Mesendoderm (in vitro differentiated cells): ENCODE results near the gene CLDN2. TPM values are rescaled to one million over a fixed set of nuclear protein-coding genes. Genes with fewer than 3 reads are reported as not detected.
"Not testable (repeated sequence)": the region's sequence is repeated elsewhere in the genome, so short reads cannot be mapped to it uniquely, and the experiment has no call there.

ENCODE experiments used
- DNase-seq: peaks from one replicate; pipeline ENCODE4 v3.0.0; 2013
- H2AK5ac ChIP-seq: 2 replicates; pipeline ENCODE4 v1.6.1; 2013; ENCODE audit warnings: low read length, inconsistent platforms
- H2BK120ac ChIP-seq: 2 replicates; pipeline ENCODE4 v1.6.1; 2013; ENCODE audit warnings: low read depth, mild to moderate bottlenecking, low read length, moderate library complexity, mixed read lengths
- H2BK15ac ChIP-seq: replicated peaks from 2 replicates; pipeline ENCODE4 v1.6.1; 2013; ENCODE audit warnings: low read depth, mild to moderate bottlenecking, moderate library complexity
- H2BK5ac ChIP-seq: 2 replicates; pipeline ENCODE4 v1.6.1; 2013; ENCODE audit warnings: low read length, inconsistent platforms
- H3K18ac ChIP-seq: 2 replicates; pipeline ENCODE4 v1.6.1; 2013; ENCODE audit warnings: mild to moderate bottlenecking, low read length, mixed read lengths
- H3K23ac ChIP-seq: one replicate; pipeline ENCODE4 v1.6.1; 2013; ENCODE audit warnings: low read length
- H3K27ac ChIP-seq: 2 replicates; pipeline ENCODE4 v1.5.1; 2013; ENCODE audit warnings: low read depth, mild to moderate bottlenecking, inconsistent platforms, low read length, moderate library complexity
- H3K27me3 ChIP-seq: 2 replicates; pipeline ENCODE4 v1.6.1; 2013; ENCODE audit warnings: low read length, control low read depth, mild to moderate bottlenecking, inconsistent platforms; ENCODE audit not compliant: insufficient read depth, poor library complexity
- H3K36me3 ChIP-seq: 2 replicates; pipeline ENCODE4 v1.6.1; 2013; ENCODE audit warnings: low read length, inconsistent platforms; ENCODE audit not compliant: control insufficient read depth, insufficient read depth
- H3K4ac ChIP-seq: one replicate; pipeline ENCODE4 v1.6.1; 2013; ENCODE audit warnings: low read depth, mild to moderate bottlenecking, low read length, moderate library complexity
- H3K4me1 ChIP-seq: 2 replicates; pipeline ENCODE4 v1.6.1; 2013; ENCODE audit warnings: low read depth, low read length, inconsistent platforms; ENCODE audit not compliant: control insufficient read depth
- H3K4me2 ChIP-seq: 2 replicates; pipeline ENCODE4 v1.6.1; 2013; ENCODE audit warnings: low read length
- H3K4me3 ChIP-seq: 2 replicates; pipeline ENCODE4 v1.5.1; 2013; ENCODE audit warnings: mild to moderate bottlenecking, low read length
- H3K56ac ChIP-seq: one replicate; pipeline ENCODE4 v1.6.1; 2013; ENCODE audit warnings: low read length
- H3K79me1 ChIP-seq: 2 replicates; pipeline ENCODE4 v1.6.1; 2013; ENCODE audit warnings: low read length, inconsistent platforms
- H3K79me2 ChIP-seq: 2 replicates; pipeline ENCODE4 v1.6.1; 2013; ENCODE audit warnings: mild to moderate bottlenecking, low read length; ENCODE audit not compliant: control insufficient read depth, insufficient read depth
- H3K9ac ChIP-seq: 2 replicates; pipeline ENCODE4 v1.6.1; 2013; ENCODE audit warnings: low read length, inconsistent platforms
- H4K5ac ChIP-seq: one replicate; pipeline ENCODE4 v1.6.1; 2013; ENCODE audit warnings: low read length
- H4K8ac ChIP-seq: one replicate; pipeline ENCODE4 v1.6.1; 2013; ENCODE audit warnings: low read depth, mild to moderate bottlenecking, control low read depth, low read length, moderate library complexity
- WGBS: extraction: QIAGEN DNeasy Blood & Tissue Kit; methylation state at CpG from one replicate; pipeline ENCODE4 v1.1.7; 2013; ENCODE audit warnings: low lambda C conversion rate, missing lambda C conversion rate; ENCODE audit not compliant: insufficient coverage; ENCODE audit errors: extremely low coverage; 5-methylcytosine and 5-hydroxymethylcytosine counted together
- polyA plus RNA-seq, 2 experiments: library from polyadenylated mRNA; stranded (reverse); fragments of 200-250 nt; gene quantifications; one replicate each; pipeline ENCODE4 v1.2.3, GENCODE V29; 2013

The CLDN2 gene, protein sequence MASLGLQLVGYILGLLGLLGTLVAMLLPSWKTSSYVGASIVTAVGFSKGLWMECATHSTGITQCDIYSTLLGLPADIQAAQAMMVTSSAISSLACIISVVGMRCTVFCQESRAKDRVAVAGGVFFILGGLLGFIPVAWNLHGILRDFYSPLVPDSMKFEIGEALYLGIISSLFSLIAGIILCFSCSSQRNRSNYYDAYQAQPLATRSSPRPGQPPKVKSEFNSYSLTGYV
- polyA plus RNA-seq (2013, experiment 1 of 2): 0.01 TPM
- not detected for polyA plus RNA-seq (2013, experiment 2 of 2)

DNA sequence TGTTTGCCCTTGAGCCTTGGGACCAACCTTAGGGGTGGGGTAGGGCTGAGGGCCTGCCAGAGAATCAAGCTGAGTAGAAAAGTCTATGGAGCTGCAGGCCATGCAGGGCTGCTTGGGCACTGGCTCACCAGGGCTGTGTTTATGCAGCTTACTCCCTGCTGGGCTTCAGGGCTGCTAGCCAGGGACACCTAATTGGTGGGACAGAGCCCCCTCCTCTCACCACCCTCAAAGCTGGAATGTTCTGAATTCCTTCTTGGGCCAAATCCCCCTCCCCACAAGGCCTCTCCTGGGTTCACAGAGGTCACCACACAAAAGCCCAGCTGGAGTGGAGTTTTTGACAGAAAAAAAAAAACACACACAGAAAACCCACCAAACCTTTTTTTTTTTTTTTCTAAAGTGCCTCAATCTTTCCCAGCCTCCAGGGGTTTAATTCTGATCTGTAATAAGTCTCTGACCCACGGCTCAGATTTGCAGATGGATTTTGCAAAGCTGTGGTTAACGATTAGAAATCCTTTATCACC lies at the start of gene CLDN2:
CLDN2 (plus strand) TSS at position 471 of the 521 bp plus-strand sequence. CDS start 7,827 bp downstream, outside the sequence.
- Histone ChIP-seq H3K4me3 (no peak within 1 kb of the TSS), H3K4me2 (no peak within 1 kb of the TSS), H4K5ac (no peak within 1 kb of the TSS), H3K27me3 (no peaks in the 10 kb centered on the region), H3K18ac (no peak within 1 kb of the TSS), H4K8ac (no peak within 1 kb of the TSS), H2BK15ac (no peak within 1 kb of the TSS), H3K27ac (no peak within 1 kb of the TSS), H2BK5ac (no peak within 1 kb of the TSS), H3K9ac (no peak within 1 kb of the TSS), H3K4me1 (no peaks in the 10 kb centered on the region), H2BK120ac (no peak within 1 kb of the TSS), H3K4ac (no peak within 1 kb of the TSS), H2AK5ac (no peak within 1 kb of the TSS), H3K79me1 (no peaks in the 10 kb centered on the region), H3K56ac (no peak within 1 kb of the TSS), H3K36me3 (no peaks in the 10 kb centered on the region), H3K23ac (no peak within 1 kb of the TSS), H3K79me2 (no peaks in the 10 kb centered on the region)
- DNase-seq: peak; percentile 72
- WGBS: no CpG with 5 or more reads among the region's 2 CpGs

DNA sequence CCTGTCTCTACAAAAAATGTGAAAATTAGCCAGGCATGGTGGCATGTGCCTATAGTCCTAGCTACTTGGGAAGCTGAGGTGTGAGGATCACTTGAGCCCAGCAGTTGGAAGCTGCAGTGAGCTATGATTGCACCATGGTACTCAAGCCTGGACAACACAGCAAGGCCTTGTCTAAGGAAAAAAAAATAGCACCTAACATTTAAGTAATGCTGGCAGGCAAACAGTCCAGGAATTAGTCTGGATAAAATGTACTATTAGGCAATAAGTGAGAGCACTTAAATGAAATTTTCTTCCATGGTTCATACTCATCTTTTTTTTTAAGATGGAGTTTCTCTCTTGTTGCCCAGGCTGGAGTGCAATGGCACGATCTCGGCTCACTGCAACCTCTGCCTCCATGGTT lies 47.4 kb upstream of the CLDN2 start:
- not testable (repeated sequence) for H4K8ac ChIP-seq, H3K27me3 ChIP-seq, H3K27ac ChIP-seq, H2AK5ac ChIP-seq, DNase-seq, H4K5ac ChIP-seq, H2BK5ac ChIP-seq, H3K4me2 ChIP-seq, H3K56ac ChIP-seq, H3K4me3 ChIP-seq, H2BK120ac ChIP-seq, H3K18ac ChIP-seq, H3K4ac ChIP-seq, H2BK15ac ChIP-seq, H3K79me1 ChIP-seq, H3K4me1 ChIP-seq, H3K23ac ChIP-seq, H3K79me2 ChIP-seq, H3K9ac ChIP-seq, H3K36me3 ChIP-seq
- WGBS: no CpG with 5 or more reads among the region's 2 CpGs

DNA sequence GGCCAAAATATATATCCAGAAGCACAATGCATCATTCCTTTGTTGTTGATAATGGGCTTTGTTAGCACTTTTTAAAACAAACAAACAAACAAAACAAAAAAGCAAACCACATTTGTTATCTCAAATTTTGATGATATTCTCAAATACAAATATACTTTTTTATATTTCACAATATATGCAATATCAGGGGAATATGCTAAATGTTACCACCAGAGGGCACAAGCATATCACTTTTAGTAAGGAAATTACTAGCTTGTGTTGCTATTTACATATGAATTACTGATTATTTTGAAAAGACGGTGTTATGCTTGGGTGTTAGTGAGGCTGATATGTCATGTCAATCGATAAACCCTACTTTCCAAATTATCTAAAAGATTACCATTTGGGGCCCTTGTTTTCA lies 46.1 kb upstream of the CLDN2 start:
- H3K4me1 ChIP-seq: no peaks in the 10 kb centered on the region
- no peak overlapping the region for H2BK5ac ChIP-seq
- no peaks in the 10 kb centered on the region for H3K36me3 ChIP-seq
- H3K56ac ChIP-seq: no peak overlapping the region
- no peak overlapping the region for H3K27ac ChIP-seq
- no peaks in the 10 kb centered on the region for H3K79me2 ChIP-seq
- no peak overlapping the region for H2AK5ac ChIP-seq
- no peak overlapping the region for H2BK120ac ChIP-seq
- no peak overlapping the region for H3K4me2 ChIP-seq
- DNase-seq: peak; percentile 5
- no peak overlapping the region for H3K18ac ChIP-seq
- no peak overlapping the region for H3K9ac ChIP-seq
- no peaks in the 10 kb centered on the region for H3K27me3 ChIP-seq
- no peak overlapping the region for H4K8ac ChIP-seq
- no peaks in the 10 kb centered on the region for H3K79me1 ChIP-seq
- no CpG with 5 or more reads among the region's 2 CpGs for WGBS
- H3K4ac ChIP-seq: no peak overlapping the region
- no peak overlapping the region for H3K4me3 ChIP-seq
- H4K5ac ChIP-seq: no peak overlapping the region
- no peak overlapping the region for H3K23ac ChIP-seq
- H2BK15ac ChIP-seq: no peak overlapping the region

DNA sequence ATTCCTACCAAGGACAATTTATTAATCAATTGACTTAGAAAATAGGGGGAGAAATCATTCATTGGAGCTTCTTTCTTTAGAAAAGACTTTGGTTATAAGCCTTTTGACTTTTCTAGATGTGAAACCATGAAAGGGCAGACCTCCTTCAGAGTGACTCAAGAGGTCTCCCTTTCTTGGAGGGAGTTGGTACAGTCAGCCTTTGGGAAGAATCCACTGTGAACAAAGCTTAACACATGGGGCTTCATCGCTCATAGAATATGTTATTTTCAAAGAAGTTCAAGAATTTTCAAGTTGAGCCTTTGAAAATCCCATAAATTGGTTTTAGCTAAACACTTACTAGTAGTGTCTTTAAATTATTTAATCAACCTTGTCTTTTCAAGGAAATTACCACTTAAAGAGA lies 45.1 kb upstream of the CLDN2 start:
- Histone ChIP-seq H2BK5ac (no peak overlapping the region), H3K23ac (no peak overlapping the region), H3K56ac (no peak overlapping the region), H3K4me3 (no peak overlapping the region), H4K8ac (no peak overlapping the region), H3K9ac (no peak overlapping the region), H3K79me2 (no peaks in the 10 kb centered on the region), H2AK5ac (no peak overlapping the region), H3K4me2 (no peak overlapping the region), H3K27me3 (no peaks in the 10 kb centered on the region), H3K18ac (no peak overlapping the region), H3K4ac (no peak overlapping the region), H2BK15ac (no peak overlapping the region), H3K36me3 (no peaks in the 10 kb centered on the region), H3K79me1 (no peaks in the 10 kb centered on the region), H3K4me1 (no peaks in the 10 kb centered on the region), H4K5ac (no peak overlapping the region), H3K27ac (no peak overlapping the region), H2BK120ac (no peak overlapping the region)
- DNase-seq: peak; percentile 4
- WGBS: no CpG with 5 or more reads among the region's 1 CpG

DNA sequence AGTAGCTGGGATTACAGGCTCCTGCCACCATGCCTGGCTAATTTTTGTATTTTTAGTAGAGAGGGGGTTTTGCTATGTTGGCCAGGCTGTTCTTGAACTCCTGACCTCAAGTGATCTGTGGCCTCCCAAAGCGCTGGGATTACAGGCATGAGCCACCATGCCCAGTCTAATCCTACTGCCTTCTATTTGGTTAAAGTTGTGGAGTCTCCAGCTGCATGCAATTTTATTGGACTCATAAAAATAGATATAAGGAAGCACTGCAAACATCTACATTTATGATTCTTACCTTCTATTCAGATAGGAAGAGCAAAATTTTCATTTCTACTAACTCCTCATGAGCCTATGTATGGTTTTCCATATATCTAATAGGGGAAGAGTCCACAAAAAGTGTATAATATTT lies 30.7 kb upstream of the CLDN2 start:
- no CpG with 5 or more reads among the region's 1 CpG for WGBS
- H3K27ac ChIP-seq: no peak overlapping the region
- no peak overlapping the region for H4K8ac ChIP-seq
- no peak for DNase-seq
- no peaks in the 10 kb centered on the region for H3K79me2 ChIP-seq
- no peak overlapping the region for H3K4me2 ChIP-seq
- H3K4me1 ChIP-seq: no peaks in the 10 kb centered on the region
- H3K27me3 ChIP-seq: no peaks in the 10 kb centered on the region
- no peak overlapping the region for H2BK120ac ChIP-seq
- H3K9ac ChIP-seq: no peak overlapping the region
- H3K4me3 ChIP-seq: no peak overlapping the region
- no peaks in the 10 kb centered on the region for H3K79me1 ChIP-seq
- no peak overlapping the region for H4K5ac ChIP-seq
- H3K56ac ChIP-seq: no peak overlapping the region
- no peak overlapping the region for H3K18ac ChIP-seq
- H2BK15ac ChIP-seq: no peak overlapping the region
- H2AK5ac ChIP-seq: no peak overlapping the region
- H3K4ac ChIP-seq: no peak overlapping the region
- H3K23ac ChIP-seq: no peak overlapping the region
- no peak overlapping the region for H2BK5ac ChIP-seq
- no peaks in the 10 kb centered on the region for H3K36me3 ChIP-seq
